ENCODE measurements around the gene PTPRN2.

PTPRN2 gene

GRCh38 chr7:158134824-158135223, 452.8 kb downstream of the PTPRN2 start:
- in situ Hi-C loops (cut with HindIII; ENCODE audit: low pct_ligation_motif_present, low pct_unique_long_range_greater_than_20kb, low sequenced_read_pairs) = no loop called here
- DNase-seq = no peak

DNA sequence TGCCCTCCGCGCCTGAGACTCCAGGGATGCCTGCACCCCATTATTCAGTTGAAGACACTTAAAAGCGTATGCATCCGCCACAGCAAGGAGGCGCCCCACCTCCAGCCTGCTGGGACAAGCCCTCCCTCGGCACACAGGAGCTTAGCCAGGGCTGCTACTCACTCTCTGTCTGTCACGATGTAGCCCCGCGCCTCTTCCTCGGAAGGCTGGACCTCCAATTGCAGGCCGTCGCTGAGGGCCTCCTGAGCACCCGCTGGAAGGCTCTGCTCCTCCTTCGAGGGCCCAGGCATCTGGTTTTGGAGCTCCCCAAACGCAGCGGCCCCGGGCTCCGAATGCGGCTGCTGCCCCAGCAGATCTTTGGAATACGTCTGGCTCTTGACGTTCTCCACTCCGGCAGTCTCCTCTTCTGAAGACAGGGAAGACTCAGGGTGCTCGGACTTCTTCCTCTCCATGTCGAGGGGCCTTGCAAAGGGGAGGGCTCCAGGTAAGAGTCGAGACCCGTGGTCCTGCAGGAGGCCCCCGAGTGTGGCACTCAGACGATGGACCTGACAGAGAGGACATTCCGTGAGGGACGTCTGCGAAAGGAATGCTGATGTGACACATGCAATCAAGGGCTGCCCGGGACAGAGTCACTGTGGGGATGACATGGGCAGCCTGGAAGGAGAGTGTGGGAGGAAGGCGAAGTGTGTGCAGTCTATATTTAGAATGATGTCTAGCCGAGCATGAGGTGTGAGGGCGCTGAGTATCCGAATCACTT, 453.9 kb downstream of the PTPRN2 start:
- DNase-seq = no peak
- in situ Hi-C loops (cut with HindIII; ENCODE audit: low pct_ligation_motif_present, low pct_unique_long_range_greater_than_20kb, low sequenced_read_pairs) = no loop called here

DNA sequence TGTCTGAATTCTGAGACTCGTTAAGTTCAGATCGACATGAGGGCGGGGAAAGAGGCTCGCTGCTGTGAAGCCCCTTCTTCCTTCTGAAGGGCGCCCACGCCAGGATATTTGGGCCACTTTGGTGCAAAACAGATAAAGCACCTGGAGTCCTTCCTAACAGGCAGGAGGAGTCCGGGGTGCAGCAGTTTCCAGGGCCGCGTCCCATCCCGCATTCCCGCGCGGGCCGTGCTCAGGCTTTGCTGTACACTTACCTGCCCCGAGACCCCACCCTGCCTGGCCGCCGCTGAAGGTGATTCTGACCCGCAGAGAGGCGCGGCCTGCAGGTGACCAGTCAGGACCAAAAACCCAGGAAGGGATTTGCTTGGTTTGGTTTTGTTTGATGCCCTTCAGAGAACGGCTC, 454.6 kb downstream of the PTPRN2 start:
- DNase-seq = no peak
- in situ Hi-C loops (cut with HindIII; ENCODE audit: low pct_ligation_motif_present, low pct_unique_long_range_greater_than_20kb, low sequenced_read_pairs) = no loop called here

DNA sequence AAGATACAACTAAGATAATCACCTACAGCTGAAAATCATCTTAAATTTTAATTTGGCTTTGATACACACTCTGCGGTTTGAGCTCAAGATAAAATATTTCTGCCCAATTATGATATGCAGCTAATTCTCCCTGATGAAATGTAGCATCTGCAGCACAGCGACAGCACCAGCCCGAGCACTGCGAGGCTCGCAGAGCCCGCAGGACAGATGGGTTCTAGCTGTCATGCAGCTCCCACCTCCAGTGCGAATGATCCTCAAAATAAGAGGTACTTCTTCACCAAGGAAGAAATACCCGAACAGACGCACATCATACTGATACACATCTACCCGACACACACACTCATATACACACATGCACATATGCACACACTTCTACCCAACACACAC, 457.6 kb downstream of the PTPRN2 start:
- in situ Hi-C loops (cut with HindIII; ENCODE audit: low pct_ligation_motif_present, low pct_unique_long_range_greater_than_20kb, low sequenced_read_pairs) = no loop called here
- no peak for DNase-seq

DNA sequence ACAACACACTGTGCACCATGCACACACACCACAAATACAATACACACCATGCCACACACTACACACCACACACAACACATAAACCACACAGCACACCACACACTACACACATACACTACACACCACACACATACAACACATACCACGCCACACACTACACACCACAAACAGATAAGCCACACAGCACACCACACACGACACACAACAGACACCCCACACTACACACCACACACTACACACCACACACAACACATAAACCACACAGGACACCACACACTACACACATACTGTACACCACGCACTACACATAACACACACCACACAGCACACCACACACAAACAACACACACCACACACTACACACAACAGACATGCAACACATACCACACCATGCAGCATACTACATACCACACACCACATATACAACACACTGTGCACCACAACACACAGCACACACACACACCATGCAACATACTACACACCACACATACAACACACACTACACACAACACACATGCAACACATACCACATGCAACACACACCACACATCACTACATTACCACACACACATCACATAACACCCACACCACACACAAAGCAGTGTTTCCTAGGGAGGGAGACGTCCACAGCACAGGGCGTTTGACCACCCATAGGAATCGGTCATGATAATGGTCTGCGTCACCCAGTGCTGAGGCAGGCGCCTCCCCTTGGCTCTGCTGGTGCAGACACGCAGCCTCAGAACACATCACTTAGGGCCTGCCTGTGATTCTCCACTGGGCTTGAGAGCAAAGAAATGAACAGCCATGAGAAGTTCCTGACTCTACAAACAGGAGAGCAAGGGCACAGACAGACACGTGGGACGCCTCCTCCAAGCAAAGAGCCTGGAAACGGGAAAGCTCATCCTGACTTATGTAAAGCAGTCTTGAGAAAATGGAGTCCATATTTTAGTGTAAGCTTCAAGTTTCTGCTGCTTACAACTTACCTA, 458.3 kb downstream of the PTPRN2 start:
- in situ Hi-C loops (cut with HindIII; ENCODE audit: low pct_ligation_motif_present, low pct_unique_long_range_greater_than_20kb, low sequenced_read_pairs) = no loop called here
- no peak for DNase-seq

GRCh38 chr7:158128572-158128971, 459.1 kb downstream of the PTPRN2 start:
- in situ Hi-C loops (cut with HindIII; ENCODE audit: low pct_ligation_motif_present, low pct_unique_long_range_greater_than_20kb, low sequenced_read_pairs) = no loop called here
- no peak for DNase-seq

DNA sequence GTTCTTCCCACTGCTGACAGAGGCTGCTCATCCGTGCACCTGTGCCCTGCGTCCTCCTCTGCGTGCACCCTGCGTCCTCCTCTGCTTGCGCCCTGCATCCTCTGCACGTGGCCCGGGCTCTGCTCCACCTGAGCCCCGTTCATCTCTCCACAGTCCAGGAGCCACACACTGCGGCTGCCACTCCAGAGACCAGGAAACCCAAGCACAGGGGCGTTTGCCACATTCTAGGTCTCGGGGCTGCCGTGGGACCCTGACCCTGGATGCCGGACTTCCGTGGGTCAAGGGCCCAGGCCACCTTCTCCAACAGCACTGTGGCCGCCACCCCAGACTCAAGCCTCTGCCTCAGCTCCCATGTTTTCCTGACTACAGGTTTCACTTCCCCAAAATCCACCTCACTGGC, 460.4 kb downstream of the PTPRN2 start:
- no peak for DNase-seq
- in situ Hi-C loops (cut with HindIII; ENCODE audit: low pct_ligation_motif_present, low pct_unique_long_range_greater_than_20kb, low sequenced_read_pairs) = no loop called here

- in situ Hi-C loops (cut with HindIII; ENCODE audit: low pct_ligation_motif_present, low pct_unique_long_range_greater_than_20kb, low sequenced_read_pairs) = no loop called here
- DNase-seq = no peak
These were observed 461.0 kb downstream of the PTPRN2 start for GRCh38 chr7:158126661-158127060.

- in situ Hi-C loops (cut with HindIII; ENCODE audit: low pct_ligation_motif_present, low pct_unique_long_range_greater_than_20kb, low sequenced_read_pairs) = no loop called here
- no peak for DNase-seq
These were observed 461.9 kb downstream of the PTPRN2 start for GRCh38 chr7:158125721-158126120.

GRCh38 chr7:158125091-158125490, 462.5 kb downstream of the PTPRN2 start:
- no peak for DNase-seq
- in situ Hi-C loops (cut with HindIII; ENCODE audit: low pct_ligation_motif_present, low pct_unique_long_range_greater_than_20kb, low sequenced_read_pairs) = no loop called here

GRCh38 chr7:158124671-158125079, 462.9 kb downstream of the PTPRN2 start:
- no peak for DNase-seq
- in situ Hi-C loops (cut with HindIII; ENCODE audit: low pct_ligation_motif_present, low pct_unique_long_range_greater_than_20kb, low sequenced_read_pairs) = no loop called here

DNA sequence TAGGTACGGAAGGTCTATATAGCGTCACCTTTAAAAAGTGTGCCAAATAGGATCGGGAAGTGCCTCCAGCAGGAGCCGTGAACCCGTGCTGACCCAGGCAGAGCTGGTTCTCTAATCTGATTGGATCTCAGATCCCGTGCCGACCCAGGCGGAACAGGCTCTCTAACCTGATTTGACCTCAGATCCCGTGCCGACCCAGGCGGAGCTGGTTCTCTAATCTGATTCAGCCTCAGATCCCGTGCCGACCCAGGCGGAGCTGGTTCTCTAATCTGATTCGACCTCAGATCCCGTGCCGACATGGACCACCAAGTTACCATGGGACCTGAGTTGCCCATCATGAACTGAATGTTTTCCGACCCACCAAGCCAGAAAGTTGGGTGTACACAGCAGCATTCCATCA, 463.9 kb downstream of the PTPRN2 start:
- in situ Hi-C loops (cut with HindIII; ENCODE audit: low pct_ligation_motif_present, low pct_unique_long_range_greater_than_20kb, low sequenced_read_pairs) = no loop called here
- DNase-seq = no peak

DNA sequence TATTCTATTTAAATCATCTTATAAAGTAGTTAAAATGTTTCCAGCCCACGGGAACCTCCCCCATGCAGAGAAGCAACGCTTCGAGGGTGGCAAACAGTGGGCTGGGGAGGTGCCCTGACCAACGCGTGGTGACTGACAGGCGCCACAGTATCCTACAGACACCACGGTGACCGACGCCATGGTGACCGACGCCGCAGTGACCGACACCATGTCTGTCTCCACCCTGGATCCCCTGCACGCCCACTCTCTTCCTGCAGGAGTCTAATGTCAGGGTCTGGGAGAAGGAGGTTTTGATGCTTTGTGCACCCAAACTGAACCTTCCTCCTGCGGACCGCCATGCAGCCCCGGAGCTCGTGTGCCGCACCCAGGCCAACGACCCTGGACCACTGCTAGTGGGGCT, 464.4 kb downstream of the PTPRN2 start:
- no peak for DNase-seq

GRCh38 chr7:158121441-158122045, 466.1 kb downstream of the PTPRN2 start:
- in situ Hi-C loops (cut with HindIII; ENCODE audit: low pct_ligation_motif_present, low pct_unique_long_range_greater_than_20kb, low sequenced_read_pairs) = no loop called here

More for the DNA sequence above, 464.4 kb downstream of the PTPRN2 start:
- in situ Hi-C loops (cut with HindIII; ENCODE audit: low pct_ligation_motif_present, low pct_unique_long_range_greater_than_20kb, low sequenced_read_pairs) = no loop called here

DNA sequence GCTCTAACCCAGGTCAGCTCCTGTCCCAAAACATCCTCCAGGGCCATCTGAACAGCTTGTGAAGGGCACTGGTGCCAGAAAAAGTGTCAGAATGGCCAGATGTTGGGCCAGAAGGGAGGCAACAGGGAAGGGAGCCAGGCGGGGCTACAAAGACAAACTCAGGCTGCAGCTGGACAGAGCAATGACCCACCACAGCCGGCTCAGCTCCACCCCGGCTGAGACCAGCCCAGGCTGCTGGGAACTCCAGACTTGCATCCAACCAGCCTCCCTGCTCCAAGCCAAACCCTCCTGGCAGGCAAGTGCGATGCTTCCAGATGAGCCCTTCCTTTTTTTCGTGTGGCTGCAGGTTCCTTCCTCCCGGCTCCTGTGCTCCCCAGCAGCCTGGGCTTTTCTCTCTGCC, 466.9 kb downstream of the PTPRN2 start:
- in situ Hi-C loops (cut with HindIII; ENCODE audit: low pct_ligation_motif_present, low pct_unique_long_range_greater_than_20kb, low sequenced_read_pairs) = no loop called here

More at GRCh38 chr7:158121441-158122045, 466.1 kb downstream of the PTPRN2 start:
- DNase-seq = no peak

GRCh38 chr7:158120316-158120715, 467.3 kb downstream of the PTPRN2 start:
- no peak for DNase-seq
- in situ Hi-C loops (cut with HindIII; ENCODE audit: low pct_ligation_motif_present, low pct_unique_long_range_greater_than_20kb, low sequenced_read_pairs) = no loop called here

More for the DNA sequence above, 466.9 kb downstream of the PTPRN2 start:
- no peak for DNase-seq

DNA sequence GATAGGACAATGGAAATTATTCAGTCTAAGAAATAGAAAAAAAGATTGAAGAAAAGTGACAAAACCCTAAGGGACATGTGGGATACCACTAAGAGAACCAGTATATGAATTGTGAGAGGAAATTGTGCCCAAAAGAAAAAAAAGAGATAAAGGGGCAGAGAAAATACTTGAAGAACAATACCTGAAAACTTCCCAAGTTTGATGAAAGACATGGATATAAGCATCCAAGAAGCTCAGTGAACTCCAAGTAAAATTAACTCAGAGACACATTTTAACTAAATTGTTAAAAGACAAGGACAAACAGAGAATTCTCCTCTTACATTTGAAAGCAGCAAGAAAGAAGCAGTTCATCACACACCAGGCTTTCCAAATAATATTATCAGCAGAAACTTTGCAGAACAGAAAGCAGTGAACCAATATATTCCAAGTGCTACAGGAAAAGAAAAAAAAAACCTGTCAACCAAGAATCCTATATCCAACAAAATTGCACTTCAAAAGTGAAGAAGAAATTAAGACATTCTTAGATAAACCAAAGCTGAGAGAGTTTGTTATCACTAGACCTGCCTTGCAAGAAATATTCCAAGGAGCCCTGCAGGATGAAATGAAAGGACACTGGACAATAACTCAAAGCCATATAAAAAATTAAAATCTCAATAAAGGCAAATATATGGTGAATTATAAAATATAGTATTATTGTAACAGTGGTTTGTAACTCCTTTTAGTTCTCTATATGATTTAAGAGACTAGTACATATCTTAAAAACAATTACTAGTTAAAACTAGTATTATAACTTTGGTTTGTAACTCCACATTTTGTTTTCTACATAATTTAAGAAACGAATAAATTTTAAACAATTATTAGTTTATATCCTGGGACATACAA, 470.0 kb downstream of the PTPRN2 start:
- DNase-seq = no peak
- in situ Hi-C loops (cut with HindIII; ENCODE audit: low pct_ligation_motif_present, low pct_unique_long_range_greater_than_20kb, low sequenced_read_pairs) = no loop called here

GRCh38 chr7:158116235-158116634, 471.4 kb downstream of the PTPRN2 start:
- DNase-seq = no peak
- in situ Hi-C loops (cut with HindIII; ENCODE audit: low pct_ligation_motif_present, low pct_unique_long_range_greater_than_20kb, low sequenced_read_pairs) = no loop called here

Data from ACHN (cell line).